Ovary (tissue), 9 donors: ENCODE data around the gene CFAP100. TPM values are rescaled to one million over a fixed set of nuclear protein-coding genes. Genes with fewer than 3 reads are reported as not detected.
A peak's percentile ranks its signal among the peaks of the same experiment; 100 is the strongest.

ENCODE experiments used
- DNase-seq, 5 donors: peaks; one replicate each; pipeline ENCODE4 v3.0.0-alpha.2; 2019 to 2020
- H3K27ac ChIP-seq, 2 donors: fragments of 200-600 bp; one replicate each; pipeline versions ENCODE4 v1.5.1 to v1.8.0; 2019 to 2022
- H3K27me3 ChIP-seq: fragments of 200-600 bp; one replicate; pipeline ENCODE4 v1.8.0; 2022
- H3K36me3 ChIP-seq: fragments of 200-600 bp; sonication (generic); one replicate; pipeline ENCODE4 v1.5.1; 2019
- H3K4me1 ChIP-seq: one replicate; pipeline ENCODE4 v1.8.1; 2013; ENCODE audit warnings: mild to moderate bottlenecking, moderate library complexity; ENCODE audit not compliant: insufficient read depth
- H3K4me3 ChIP-seq: fragments of 200-600 bp; sonication (generic); one replicate; pipeline ENCODE4 v1.5.1; 2017
- H3K9me3 ChIP-seq, 2 donors: fragments of 200-600 bp in 1 of 2; sonication (generic) in 1 of 2; one replicate each; pipeline versions ENCODE4 v1.5.1 to v1.8.1; 2013 to 2019; ENCODE audit warnings: mild to moderate bottlenecking in 1 of 2, moderate library complexity in 1 of 2
- EP300 ChIP-seq: sonication (generic); formaldehyde crosslinking; IDR thresholded peaks from one replicate; pipeline ENCODE4 v1.6.1; 2017; ENCODE audit warnings: antibody characterized with exemption
- POLR2A ChIP-seq: fragments of 450-650 bp; IDR thresholded peaks from one replicate; pipeline ENCODE4 v1.6.1; 2017; ENCODE audit warnings: antibody characterized with exemption, mild to moderate bottlenecking, moderate library complexity
- WGBS, 3 donors: extraction: QIAGEN DNeasy Blood & Tissue Kit in 1 of 3; methylation state at CpG; one replicate each; pipeline versions ENCODE4 v1.1.5 to v1.1.7; 2013 to 2017; 5-methylcytosine and 5-hydroxymethylcytosine counted together
- intact Hi-C, 4 donors: fragments of 100-400 bp; cut with DNase I; formaldehyde crosslinking; loops; one replicate each; pipeline versions ENCODE4 v1.11.0 to v1.15.1; 2022 to 2023
- polyA plus RNA-seq, 2 donors: library from polyadenylated mRNA; stranded (reverse); fragments of 200-250 nt in 1 of 2; fragments of 350-450 nt in 1 of 2; fragmentation: Illumina TruSeq in 1 of 2; extraction: RNeasy Lipid Tissue Mini Kit (QIAGEN cat#74804) in 1 of 2; gene quantifications; one replicate each; pipeline ENCODE4 v1.2.3, GENCODE V29; 2013 to 2014
- total RNA-seq, 7 donors: library from RNA; depleted of rRNA in 2 of 7; stranded (reverse); fragments of >200 nt in 2 of 7; fragmentation: NEBNext Ultra II Directional in 3 of 7; extraction: Animal tissue kit (Norgen Biotek cat#: 25700) in 3 of 7; gene quantifications; one replicate each; pipeline versions ENCODE4 v1.1.0 to v1.2.4, GENCODE V29; 2016 to 2023
- TF ChIP-seq, protein P1 (sequence below), 3 donors: fragments of 450-650 bp in 2 of 3; fragments of 200-600 bp in 1 of 3; IDR thresholded peaks; one replicate each; pipeline versions ENCODE4 v1.5.1 to v1.8.0; 2016 to 2022; ENCODE audit warnings: antibody characterized with exemption in 3 of 3, mild to moderate bottlenecking in 1 of 3
- donor health status: DM: no; HTN: no; CAD: no; lungs with moderate emphysema.
- donor health status: DM: no; HTN: no; CAD: no.
- donor health status: Bipolar disorder and iron deficiency.
- donor health status: DM: yes; HTN: yes; CAD: no.
- donor health status: DM: no; HTN: no; CAD: no.
- donor health status: DM: yes; HTN: yes; CAD: no.

Gene CFAP100
- total and polyA plus RNA-seq, 9 donors, result 0.06 to 21.3 (median 1.6) TPM; not detected in 3

DNA sequence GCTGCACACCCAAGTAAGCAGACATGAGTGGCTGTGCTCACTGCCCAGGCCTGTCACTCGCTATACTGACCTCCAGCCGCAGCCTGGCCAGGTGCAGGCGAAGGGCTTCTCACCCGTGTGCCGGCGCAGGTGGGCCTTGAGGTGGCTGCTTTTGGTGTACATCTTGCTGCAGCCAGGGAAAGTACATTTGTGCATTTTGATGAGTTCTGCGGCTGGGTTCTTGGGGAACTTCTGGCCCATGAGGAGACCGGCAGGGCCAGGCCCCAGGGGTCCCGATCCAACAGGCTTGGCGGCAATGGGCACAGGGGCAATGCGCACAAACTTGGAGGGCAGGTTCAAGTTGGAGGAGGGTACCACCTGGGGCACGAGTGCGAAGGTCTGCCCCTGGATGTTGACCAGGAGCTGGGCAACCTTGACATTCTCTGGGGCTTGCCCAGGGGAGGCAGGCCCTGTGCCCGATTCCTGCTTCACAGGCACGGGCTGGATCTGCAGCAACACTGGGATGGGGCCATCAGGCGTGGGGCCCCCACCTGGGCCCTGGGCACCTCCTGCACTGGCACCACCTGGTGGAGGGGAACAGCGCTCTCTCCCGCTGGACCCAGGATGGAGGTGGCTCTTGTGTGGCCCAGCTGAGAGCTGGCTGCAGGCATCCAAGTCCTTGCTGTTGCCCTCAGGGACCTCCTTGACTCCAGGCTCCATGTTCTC lies 42.8 kb upstream of the CFAP100 start:
- no peaks in the 10 kb centered on the region for H3K9me3 ChIP-seq
- H3K27ac ChIP-seq, result peak overlapping the region in 1 of 2 donors; percentile 29
- H3K27me3 ChIP-seq, result no peaks in the 10 kb centered on the region
- peaks cover 28% of the 10 kb centered on the region for H3K4me1 ChIP-seq
- intact Hi-C loops, result loop anchor here in 1 of 4 donors (5.0 kb wide), 1 partner anchor 40 kb away; no protein-coding TSS in a partner anchor
- TF ChIP-seq, protein P1, sequence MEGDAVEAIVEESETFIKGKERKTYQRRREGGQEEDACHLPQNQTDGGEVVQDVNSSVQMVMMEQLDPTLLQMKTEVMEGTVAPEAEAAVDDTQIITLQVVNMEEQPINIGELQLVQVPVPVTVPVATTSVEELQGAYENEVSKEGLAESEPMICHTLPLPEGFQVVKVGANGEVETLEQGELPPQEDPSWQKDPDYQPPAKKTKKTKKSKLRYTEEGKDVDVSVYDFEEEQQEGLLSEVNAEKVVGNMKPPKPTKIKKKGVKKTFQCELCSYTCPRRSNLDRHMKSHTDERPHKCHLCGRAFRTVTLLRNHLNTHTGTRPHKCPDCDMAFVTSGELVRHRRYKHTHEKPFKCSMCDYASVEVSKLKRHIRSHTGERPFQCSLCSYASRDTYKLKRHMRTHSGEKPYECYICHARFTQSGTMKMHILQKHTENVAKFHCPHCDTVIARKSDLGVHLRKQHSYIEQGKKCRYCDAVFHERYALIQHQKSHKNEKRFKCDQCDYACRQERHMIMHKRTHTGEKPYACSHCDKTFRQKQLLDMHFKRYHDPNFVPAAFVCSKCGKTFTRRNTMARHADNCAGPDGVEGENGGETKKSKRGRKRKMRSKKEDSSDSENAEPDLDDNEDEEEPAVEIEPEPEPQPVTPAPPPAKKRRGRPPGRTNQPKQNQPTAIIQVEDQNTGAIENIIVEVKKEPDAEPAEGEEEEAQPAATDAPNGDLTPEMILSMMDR (IDR thresholded peaks at IDR 0.05), result no peak
- TF ChIP-seq EP300 (no peak), POLR2A (no peak)
- no peak overlapping the region for H3K4me3 ChIP-seq
- H3K36me3 ChIP-seq, result no peaks in the 10 kb centered on the region
- peak in 4 of 5 donors; percentile 7 to 39 (median 17) for DNase-seq
- WGBS, 3 donors, result 84 to 93% (median 91%) methylated on average over 14 to 18 of the region's 18 CpGs

DNA sequence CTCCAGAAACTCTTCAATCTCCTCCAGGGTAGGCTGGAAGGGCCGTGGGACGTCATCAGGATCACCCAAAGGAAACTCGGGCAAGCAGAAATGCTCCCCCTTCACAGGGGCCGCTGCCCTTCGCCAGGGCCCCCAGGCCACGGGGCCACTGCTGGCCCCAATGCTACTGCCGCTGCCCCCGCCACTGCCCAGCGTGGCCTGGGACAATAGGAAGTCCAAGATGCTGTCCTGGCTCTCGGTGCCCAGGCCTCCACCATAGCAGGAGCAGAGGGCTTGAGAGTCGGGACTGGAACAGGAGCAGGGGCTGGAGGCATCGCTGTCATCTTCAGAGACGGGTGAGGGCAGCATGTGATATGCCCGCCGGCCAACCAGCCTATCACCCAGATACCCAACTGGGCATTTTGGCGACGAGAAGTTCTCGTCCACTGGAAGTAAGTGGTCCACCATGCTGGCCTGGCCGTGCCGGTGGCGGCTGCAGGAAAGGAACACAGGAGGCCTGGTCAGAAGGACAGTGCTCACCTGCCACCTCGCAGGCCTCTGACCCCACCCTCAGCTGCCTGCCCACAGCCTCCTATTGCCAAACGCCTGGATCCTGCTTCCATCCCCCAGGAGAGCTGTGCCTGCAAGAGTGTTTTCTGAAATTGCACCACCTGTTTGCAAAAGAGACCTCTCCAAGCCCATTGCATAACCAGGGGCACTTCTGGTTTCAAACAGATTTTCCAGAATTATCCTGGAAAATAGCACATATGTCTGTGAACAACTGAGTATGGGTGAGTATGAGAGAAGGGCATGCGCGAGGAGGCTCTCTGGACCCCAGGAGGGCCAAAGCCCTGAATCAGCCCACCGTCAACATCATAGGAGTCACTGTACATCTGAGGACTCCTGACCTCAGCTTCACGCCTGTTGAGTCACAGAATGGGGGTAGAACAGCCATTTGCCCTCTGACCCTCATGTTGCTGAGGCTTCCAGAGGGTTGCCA lies 41.9 kb upstream of the CFAP100 start:
- H3K4me1 ChIP-seq, result peaks cover 28% of the 10 kb centered on the region
- no peaks in the 10 kb centered on the region for H3K27me3 ChIP-seq
- DNase-seq, result peak; percentile 26 to 44 (median 33)
- intact Hi-C loops, result loop anchor here in 1 of 4 donors (5.0 kb wide), 1 partner anchor 40 kb away; no protein-coding TSS in a partner anchor
- no peak overlapping the region for H3K4me3 ChIP-seq
- WGBS, 3 donors, result 88 to 90% (median 89%) methylated on average over 27 of the region's 27 CpGs
- no peak for TF ChIP-seq EP300
- TF ChIP-seq, protein P1 (IDR thresholded peaks at IDR 0.05), result no peak
- peak overlapping the region in 1 of 2 donors; percentile 29 for H3K27ac ChIP-seq
- no peaks in the 10 kb centered on the region for H3K9me3 ChIP-seq
- H3K36me3 ChIP-seq, result no peaks in the 10 kb centered on the region

DNA sequence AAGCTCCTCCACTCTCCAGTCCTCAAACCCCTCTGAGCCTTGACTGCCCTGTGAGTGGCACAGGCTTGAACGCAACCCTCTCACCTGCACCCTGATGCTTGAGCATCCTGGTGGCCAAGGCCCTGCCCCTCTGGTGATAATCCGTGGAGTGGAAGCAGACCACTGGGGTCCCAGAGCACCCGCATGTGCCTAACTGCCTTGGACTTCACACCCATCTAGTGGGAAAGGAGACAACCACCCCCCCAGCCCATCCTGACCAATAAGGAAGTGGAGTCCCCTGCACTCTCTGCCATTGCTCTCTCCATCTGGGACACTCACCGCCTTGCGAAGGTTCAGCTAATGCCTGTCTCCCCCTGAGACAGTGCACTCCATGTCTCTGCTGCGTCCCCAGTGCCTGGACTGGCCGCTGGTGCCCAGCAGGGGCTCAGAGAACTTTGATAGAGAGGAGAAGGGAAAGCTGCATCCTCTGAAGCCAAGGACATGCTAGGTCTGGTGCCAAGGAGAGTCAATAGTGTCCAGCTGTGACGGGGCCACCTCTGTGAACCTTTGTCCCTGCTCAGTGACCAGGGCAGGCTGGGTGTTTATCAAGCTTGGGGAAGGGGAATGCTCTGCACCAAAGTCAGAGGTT lies 40.9 kb upstream of the CFAP100 start:
- peak in 3 of 5 donors; percentile 27 to 41 (median 31) for DNase-seq
- TF ChIP-seq, protein P1 (IDR thresholded peaks at IDR 0.05), result no peak
- TF ChIP-seq EP300, result no peak
- no peak for TF ChIP-seq POLR2A
- Histone ChIP-seq H3K27ac (peak overlapping the region; percentile 33 to 95), H3K9me3 (no peaks in the 10 kb centered on the region), H3K4me1 (peaks cover 30% of the 10 kb centered on the region), H3K4me3 (no peak overlapping the region), H3K36me3 (no peaks in the 10 kb centered on the region), H3K27me3 (no peaks in the 10 kb centered on the region)
- 80 to 89% (median 86%) methylated on average over 8 of the region's 8 CpGs for WGBS, 3 donors
- intact Hi-C loops, result loop anchor here in 1 of 4 donors (5.0 kb wide), 1 partner anchor 42 kb away; no protein-coding TSS in a partner anchor

DNA sequence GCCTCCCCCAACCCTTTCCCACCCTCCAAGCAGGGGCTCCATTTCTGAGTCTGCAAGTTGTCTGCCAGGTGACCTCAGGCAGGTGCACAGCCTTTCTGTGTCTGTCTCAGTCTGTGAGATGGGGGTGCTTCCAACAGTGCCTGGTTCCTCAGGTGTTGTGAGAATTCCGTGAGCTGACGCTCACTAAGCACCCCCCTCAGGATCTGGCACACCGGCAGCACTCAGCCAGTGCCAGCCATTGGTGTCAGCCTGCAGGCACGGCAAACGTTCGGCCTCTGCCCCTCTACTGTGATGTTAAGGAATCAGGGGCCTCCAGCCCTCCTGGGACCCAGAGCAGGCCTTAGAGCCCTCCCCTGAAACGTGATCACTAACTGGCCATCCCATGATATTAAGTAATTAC lies 39.9 kb upstream of the CFAP100 start:
- intact Hi-C loops, result loop anchor here in 3 of 4 donors (5.0 kb wide), 3 partner anchors 42 to 123 kb away; partner anchors contain the start of gene ZXDC (in 1 of the 3)
- H3K4me3 ChIP-seq, result no peak overlapping the region
- H3K36me3 ChIP-seq, result no peaks in the 10 kb centered on the region
- TF ChIP-seq, protein P1 (IDR thresholded peaks at IDR 0.05), result no peak
- TF ChIP-seq EP300 (no peak), POLR2A (no peak)
- 67 to 75% (median 74%) methylated on average over 7 of the region's 7 CpGs for WGBS, 3 donors
- H3K4me1 ChIP-seq, result peaks cover 30% of the 10 kb centered on the region
- H3K9me3 ChIP-seq, result no peaks in the 10 kb centered on the region
- H3K27ac ChIP-seq, result peak overlapping the region; percentile 33 to 95
- peak in 3 of 5 donors; percentile 28 to 49 (median 41) for DNase-seq
- H3K27me3 ChIP-seq, result no peaks in the 10 kb centered on the region
